DND-41 (cell line): ENCODE measurements around the gene ZNF175.

Source experiments
- EZH2 ChIP-seq: IDR thresholded peaks from 3 replicates; pipeline ENCODE4 v1.6.1; 2012; ENCODE audit warnings: borderline replicate concordance, low read depth, mild to moderate bottlenecking, moderate library complexity, low read length, inconsistent platforms; ENCODE audit not compliant: severe bottlenecking
- TF ChIP-seq, protein P1 (sequence below): IDR thresholded peaks from 2 replicates; pipeline ENCODE4 v1.5.1; 2012; ENCODE audit warnings: borderline replicate concordance, low read length, moderate library complexity, mild to moderate bottlenecking; ENCODE audit not compliant: poor library complexity, severe bottlenecking; ENCODE audit errors: extremely low read depth

DNA sequence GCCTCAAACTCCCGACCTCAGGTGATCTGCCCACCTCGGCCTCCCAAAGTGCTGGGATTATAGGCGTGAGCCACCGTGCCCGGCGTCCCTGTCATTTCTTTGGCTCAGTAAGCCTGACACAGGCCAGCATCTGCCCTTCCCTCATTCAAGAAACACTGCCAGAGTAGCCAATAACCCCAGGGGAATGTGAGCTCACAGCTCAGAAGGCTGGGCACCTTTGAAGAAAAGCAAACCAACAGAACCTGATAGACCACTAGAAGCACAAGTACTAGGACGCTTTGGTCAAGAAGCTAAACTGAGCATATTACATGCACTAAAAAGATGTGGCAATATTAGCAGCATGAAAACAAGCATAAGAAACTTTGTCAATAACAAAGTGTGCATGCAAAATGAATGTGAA, 44.9 kb downstream of the ZNF175 start:
- TF ChIP-seq, protein P1, sequence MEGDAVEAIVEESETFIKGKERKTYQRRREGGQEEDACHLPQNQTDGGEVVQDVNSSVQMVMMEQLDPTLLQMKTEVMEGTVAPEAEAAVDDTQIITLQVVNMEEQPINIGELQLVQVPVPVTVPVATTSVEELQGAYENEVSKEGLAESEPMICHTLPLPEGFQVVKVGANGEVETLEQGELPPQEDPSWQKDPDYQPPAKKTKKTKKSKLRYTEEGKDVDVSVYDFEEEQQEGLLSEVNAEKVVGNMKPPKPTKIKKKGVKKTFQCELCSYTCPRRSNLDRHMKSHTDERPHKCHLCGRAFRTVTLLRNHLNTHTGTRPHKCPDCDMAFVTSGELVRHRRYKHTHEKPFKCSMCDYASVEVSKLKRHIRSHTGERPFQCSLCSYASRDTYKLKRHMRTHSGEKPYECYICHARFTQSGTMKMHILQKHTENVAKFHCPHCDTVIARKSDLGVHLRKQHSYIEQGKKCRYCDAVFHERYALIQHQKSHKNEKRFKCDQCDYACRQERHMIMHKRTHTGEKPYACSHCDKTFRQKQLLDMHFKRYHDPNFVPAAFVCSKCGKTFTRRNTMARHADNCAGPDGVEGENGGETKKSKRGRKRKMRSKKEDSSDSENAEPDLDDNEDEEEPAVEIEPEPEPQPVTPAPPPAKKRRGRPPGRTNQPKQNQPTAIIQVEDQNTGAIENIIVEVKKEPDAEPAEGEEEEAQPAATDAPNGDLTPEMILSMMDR = no peak
- no peak for TF ChIP-seq EZH2
